H9 (cell line): ENCODE data around the gene WDR20. TPM values are rescaled to one million over a fixed set of nuclear protein-coding genes. Genes with fewer than 3 reads are reported as not detected.

Experiments
- DNase-seq: peaks from one replicate; pipeline ENCODE4 v3.0.0-alpha.2; 2017
- H2AFZ ChIP-seq: one replicate; pipeline ENCODE4 v1.6.1; 2013; ENCODE audit warnings: mild to moderate bottlenecking, low read length, control low read depth, moderate library complexity
- H2AK5ac ChIP-seq: 2 replicates; pipeline ENCODE4 v1.6.1; 2013; ENCODE audit warnings: low read length, control low read depth, mixed read lengths; ENCODE audit not compliant: insufficient read length
- H2BK120ac ChIP-seq: one replicate; pipeline ENCODE4 v1.6.1; 2013; ENCODE audit warnings: low read depth, mild to moderate bottlenecking, low read length, control low read depth, inconsistent platforms; ENCODE audit not compliant: poor library complexity, severe bottlenecking
- H2BK12ac ChIP-seq: 2 replicates; pipeline ENCODE4 v1.6.1; 2013; ENCODE audit warnings: low read length, control low read depth, mixed read lengths, low read depth; ENCODE audit not compliant: insufficient read length
- H2BK15ac ChIP-seq: 2 replicates; pipeline ENCODE4 v1.6.1; 2013; ENCODE audit warnings: low read depth, low read length, control low read depth
- H2BK20ac ChIP-seq: one replicate; pipeline ENCODE4 v1.6.1; 2013; ENCODE audit warnings: low read depth, mild to moderate bottlenecking, low read length, control low read depth, inconsistent platforms; ENCODE audit not compliant: poor library complexity, severe bottlenecking
- H2BK5ac ChIP-seq: 2 replicates; pipeline ENCODE4 v1.6.1; 2013; ENCODE audit warnings: low read length, control low read depth, mixed read lengths; ENCODE audit not compliant: insufficient read length
- H3K14ac ChIP-seq: 2 replicates; pipeline ENCODE4 v1.6.1; 2013; ENCODE audit warnings: low read length, control low read depth; ENCODE audit not compliant: insufficient read depth
- H3K18ac ChIP-seq: 2 replicates; pipeline ENCODE4 v1.6.1; 2013; ENCODE audit warnings: low read depth, mild to moderate bottlenecking, mixed read lengths, low read length, control low read depth; ENCODE audit not compliant: insufficient read length
- H3K23ac ChIP-seq: 2 replicates; pipeline ENCODE4 v1.6.1; 2013; ENCODE audit warnings: low read length, control low read depth, mixed read lengths, low read depth; ENCODE audit not compliant: insufficient read length
- H3K23me2 ChIP-seq: 2 replicates; pipeline ENCODE4 v1.6.1; 2013; ENCODE audit warnings: low read depth, mild to moderate bottlenecking, mixed read lengths, low read length, control low read depth; ENCODE audit not compliant: insufficient read length, poor library complexity, severe bottlenecking
- H3K27ac ChIP-seq: 2 replicates; pipeline ENCODE4 v1.5.1; 2013; ENCODE audit warnings: low read length, control low read depth, mixed read lengths, low read depth; ENCODE audit not compliant: insufficient read length
- H3K27me3 ChIP-seq: 2 replicates; pipeline ENCODE4 v1.6.1; 2013; ENCODE audit warnings: low read length, control low read depth, inconsistent platforms; ENCODE audit not compliant: insufficient read depth
- H3K4ac ChIP-seq: 2 replicates; pipeline ENCODE4 v1.6.1; 2013; ENCODE audit warnings: low read depth, mild to moderate bottlenecking, control low read depth, inconsistent platforms, low read length, moderate library complexity
- H3K4me1 ChIP-seq: 2 replicates; pipeline ENCODE4 v1.6.1; 2013; ENCODE audit warnings: low read length, control low read depth, inconsistent platforms; ENCODE audit not compliant: insufficient read depth
- H3K4me2 ChIP-seq: 2 replicates; pipeline ENCODE4 v1.6.1; 2013; ENCODE audit warnings: low read length, control low read depth, mixed read lengths; ENCODE audit not compliant: insufficient read length, insufficient read depth
- H3K56ac ChIP-seq: 2 replicates; pipeline ENCODE4 v1.6.1; 2013; ENCODE audit warnings: low read depth, mild to moderate bottlenecking, mixed read lengths, low read length, control low read depth; ENCODE audit not compliant: insufficient read length
- H3K79me1 ChIP-seq: 2 replicates; pipeline ENCODE4 v1.6.1; 2013; ENCODE audit warnings: low read depth, mild to moderate bottlenecking, moderate library complexity, low read length, control low read depth, inconsistent platforms; ENCODE audit not compliant: insufficient read depth, poor library complexity, severe bottlenecking
- H3K79me2 ChIP-seq: 2 replicates; pipeline ENCODE4 v1.6.1; 2013; ENCODE audit warnings: low read length, control low read depth, inconsistent platforms; ENCODE audit not compliant: insufficient read depth
- H3K9ac ChIP-seq: 2 replicates; pipeline ENCODE4 v1.6.1; 2013; ENCODE audit warnings: low read length, control low read depth, mixed read lengths; ENCODE audit not compliant: insufficient read length; ENCODE audit errors: extremely low read depth
- H3K9me3 ChIP-seq: one replicate; pipeline ENCODE4 v1.6.1; 2013; ENCODE audit warnings: low read depth, low read length, inconsistent platforms; ENCODE audit not compliant: control insufficient read depth
- H3T11ph ChIP-seq: one replicate; pipeline ENCODE4 v1.6.1; 2013; ENCODE audit warnings: mild to moderate bottlenecking, low read length, control low read depth, inconsistent platforms
- H4K20me1 ChIP-seq: one replicate; pipeline ENCODE4 v1.6.1; 2013; ENCODE audit not compliant: control insufficient read depth, insufficient read length, insufficient read depth
- H4K5ac ChIP-seq: 2 replicates; pipeline ENCODE4 v1.6.1; 2013; ENCODE audit warnings: low read depth, mild to moderate bottlenecking, mixed read lengths, low read length, control low read depth; ENCODE audit not compliant: insufficient read length
- H4K8ac ChIP-seq: replicated peaks from 2 replicates; pipeline ENCODE4 v1.6.1; 2013; ENCODE audit warnings: low read length, control low read depth, mixed read lengths, low read depth; ENCODE audit not compliant: insufficient read length
- H4K91ac ChIP-seq: 2 replicates; pipeline ENCODE4 v1.6.1; 2013; ENCODE audit warnings: low read depth, mild to moderate bottlenecking, moderate library complexity, mixed read lengths, low read length, control low read depth; ENCODE audit not compliant: insufficient read length
- H3K27ac Mint-ChIP-seq, 3 experiments: 2 replicates in 2 of 3; 3 replicates in 1 of 3; pipeline ENCODE4 v1.8.0; 2020 to 2021; ENCODE audit warnings: mixed read lengths in 3 of 3, mild to moderate bottlenecking in 1 of 3, moderate library complexity in 1 of 3
- H3K27me3 Mint-ChIP-seq: 2 replicates; pipeline ENCODE4 v1.8.0; 2021; ENCODE audit warnings: low read depth, mild to moderate bottlenecking, moderate library complexity, mixed read lengths
- H3K36me3 Mint-ChIP-seq, 3 experiments: 2 replicates in 2 of 3; 3 replicates in 1 of 3; pipeline ENCODE4 v1.8.0; 2020 to 2021; ENCODE audit warnings: low read depth in 3 of 3, mixed read lengths in 3 of 3; ENCODE audit not compliant: insufficient read depth in 1 of 3
- H3K4me1 Mint-ChIP-seq, 2 experiments: 2 replicates each; pipeline ENCODE4 v1.8.0; 2020; ENCODE audit warnings: mixed read lengths in 2 of 2
- H3K4me3 Mint-ChIP-seq, 2 experiments: 2 replicates in 1 of 2; 3 replicates in 1 of 2; pipeline ENCODE4 v1.8.0; 2020 to 2021; ENCODE audit warnings: mild to moderate bottlenecking in 2 of 2, mixed read lengths in 2 of 2, moderate library complexity in 1 of 2
- H3K9me3 Mint-ChIP-seq, 2 experiments: 2 replicates in 1 of 2; 3 replicates in 1 of 2; pipeline ENCODE4 v1.8.0; 2020; ENCODE audit warnings: mild to moderate bottlenecking in 2 of 2, mixed read lengths in 2 of 2, moderate library complexity in 1 of 2
- WGBS: extraction: QIAGEN DNeasy Blood & Tissue Kit; methylation state at CpG from one replicate; pipeline ENCODE4 v1.1.7; 2013; ENCODE audit warnings: missing lambda C conversion rate, low lambda C conversion rate, mixed read lengths; ENCODE audit not compliant: insufficient read length; ENCODE audit errors: extremely low coverage; 5-methylcytosine and 5-hydroxymethylcytosine counted together
- total RNA-seq: library from RNA; stranded (reverse); gene quantifications from 2 replicates; pipeline ENCODE4 v1.2.1, GENCODE V29; 2021
- TF ChIP-seq, protein P1 (sequence below): fragments of 200-600 bp; sonication (generic); conservative IDR thresholded peaks from 3 replicates; pipeline ENCODE4 v1.8.0; 2021; ENCODE audit warnings: antibody characterized with exemption, mild to moderate bottlenecking

Gene WDR20
- total RNA-seq, 1 experiment from 2014 or later = 31.6 TPM

DNA sequence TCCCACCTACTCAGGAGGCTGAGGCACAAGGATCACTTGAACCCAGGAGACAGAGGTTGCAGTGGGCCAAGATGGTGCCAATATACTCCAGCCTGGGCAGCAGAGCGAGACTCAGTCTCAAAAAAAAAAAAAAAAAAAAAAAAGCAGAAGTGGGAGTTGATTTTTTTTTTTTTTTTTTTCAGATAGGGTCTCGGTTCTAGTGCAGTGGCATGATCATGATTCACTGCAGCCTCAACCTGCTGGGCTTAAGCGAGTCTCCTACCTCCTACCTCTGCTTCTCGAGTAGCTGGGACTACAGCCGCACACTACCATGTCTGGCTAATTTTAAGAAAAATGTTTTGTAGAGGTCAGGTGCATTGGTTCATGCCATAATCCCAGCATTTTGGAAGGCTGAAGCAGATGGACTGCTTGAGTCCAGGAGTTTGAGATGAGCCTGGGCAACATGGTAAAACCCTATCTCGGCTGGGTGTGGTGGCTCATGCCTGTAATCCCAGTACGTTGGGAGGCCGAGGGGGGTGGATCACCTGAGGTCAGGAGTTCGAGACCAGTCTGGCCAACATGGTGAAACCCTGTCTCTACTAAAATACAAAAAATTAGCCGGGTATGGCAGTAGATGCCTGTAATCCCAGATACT, 36.5 kb upstream of the WDR20 start:
- H2AK5ac ChIP-seq = no peak overlapping the region
- H3K4me2 ChIP-seq = no peak overlapping the region
- H3K79me2 ChIP-seq = no peaks in the 10 kb centered on the region
- H3K9me3 ChIP-seq = no peaks in the 10 kb centered on the region
- H3K4me3 Mint-ChIP-seq = no peak overlapping the region
- H3K27ac Mint-ChIP-seq = no peak overlapping the region
- no peak overlapping the region for H2BK12ac ChIP-seq
- H3T11ph ChIP-seq = no peak overlapping the region
- peaks cover 11 to 12% of the 10 kb centered on the region in 2 experiments for H3K4me1 Mint-ChIP-seq
- no peak overlapping the region for H3K9ac ChIP-seq
- H4K20me1 ChIP-seq = no peaks in the 10 kb centered on the region
- DNase-seq = no peak
- no peak overlapping the region for H2BK15ac ChIP-seq
- WGBS = no CpG with 5 or more reads among the region's 10 CpGs
- no peaks in the 10 kb centered on the region for H3K27me3 Mint-ChIP-seq
- H3K56ac ChIP-seq = no peak overlapping the region
- H2BK20ac ChIP-seq = no peak overlapping the region
- no peak overlapping the region for H3K23ac ChIP-seq
- no peaks in the 10 kb centered on the region for H3K79me1 ChIP-seq
- no peak overlapping the region for H3K18ac ChIP-seq
- H4K91ac ChIP-seq = no peak overlapping the region
- no peak overlapping the region for H3K14ac ChIP-seq
- H3K27ac ChIP-seq = no peak overlapping the region
- H4K5ac ChIP-seq = no peak overlapping the region
- H3K36me3 Mint-ChIP-seq = no peaks in the 10 kb centered on the region
- no peaks in the 10 kb centered on the region; the same call in 1 of the 2 replicates for H3K4me1 ChIP-seq
- no peak overlapping the region for H2AFZ ChIP-seq
- H2BK120ac ChIP-seq = no peak overlapping the region
- no peak overlapping the region for H4K8ac ChIP-seq
- TF ChIP-seq, protein P1, sequence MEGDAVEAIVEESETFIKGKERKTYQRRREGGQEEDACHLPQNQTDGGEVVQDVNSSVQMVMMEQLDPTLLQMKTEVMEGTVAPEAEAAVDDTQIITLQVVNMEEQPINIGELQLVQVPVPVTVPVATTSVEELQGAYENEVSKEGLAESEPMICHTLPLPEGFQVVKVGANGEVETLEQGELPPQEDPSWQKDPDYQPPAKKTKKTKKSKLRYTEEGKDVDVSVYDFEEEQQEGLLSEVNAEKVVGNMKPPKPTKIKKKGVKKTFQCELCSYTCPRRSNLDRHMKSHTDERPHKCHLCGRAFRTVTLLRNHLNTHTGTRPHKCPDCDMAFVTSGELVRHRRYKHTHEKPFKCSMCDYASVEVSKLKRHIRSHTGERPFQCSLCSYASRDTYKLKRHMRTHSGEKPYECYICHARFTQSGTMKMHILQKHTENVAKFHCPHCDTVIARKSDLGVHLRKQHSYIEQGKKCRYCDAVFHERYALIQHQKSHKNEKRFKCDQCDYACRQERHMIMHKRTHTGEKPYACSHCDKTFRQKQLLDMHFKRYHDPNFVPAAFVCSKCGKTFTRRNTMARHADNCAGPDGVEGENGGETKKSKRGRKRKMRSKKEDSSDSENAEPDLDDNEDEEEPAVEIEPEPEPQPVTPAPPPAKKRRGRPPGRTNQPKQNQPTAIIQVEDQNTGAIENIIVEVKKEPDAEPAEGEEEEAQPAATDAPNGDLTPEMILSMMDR = no peak
- H3K4ac ChIP-seq = no peak overlapping the region
- H3K9me3 Mint-ChIP-seq = no peaks in the 10 kb centered on the region; a peak in 1 of 5 replicates
- no peak overlapping the region for H2BK5ac ChIP-seq
- H3K27me3 ChIP-seq = no peaks in the 10 kb centered on the region
- H3K23me2 ChIP-seq = no peaks in the 10 kb centered on the region
